Measurements from ENCODE around the gene KYNU. TPM values are rescaled to one million over a fixed set of nuclear protein-coding genes. Genes with fewer than 3 reads are reported as not detected.

The KYNU gene
- total and polyA plus RNA-seq, 2 of the 13 experiments (the other 11 are each of a cell fraction or from before 2014, with no cell fraction given): 21.9 to 68.6 TPM

DNA sequence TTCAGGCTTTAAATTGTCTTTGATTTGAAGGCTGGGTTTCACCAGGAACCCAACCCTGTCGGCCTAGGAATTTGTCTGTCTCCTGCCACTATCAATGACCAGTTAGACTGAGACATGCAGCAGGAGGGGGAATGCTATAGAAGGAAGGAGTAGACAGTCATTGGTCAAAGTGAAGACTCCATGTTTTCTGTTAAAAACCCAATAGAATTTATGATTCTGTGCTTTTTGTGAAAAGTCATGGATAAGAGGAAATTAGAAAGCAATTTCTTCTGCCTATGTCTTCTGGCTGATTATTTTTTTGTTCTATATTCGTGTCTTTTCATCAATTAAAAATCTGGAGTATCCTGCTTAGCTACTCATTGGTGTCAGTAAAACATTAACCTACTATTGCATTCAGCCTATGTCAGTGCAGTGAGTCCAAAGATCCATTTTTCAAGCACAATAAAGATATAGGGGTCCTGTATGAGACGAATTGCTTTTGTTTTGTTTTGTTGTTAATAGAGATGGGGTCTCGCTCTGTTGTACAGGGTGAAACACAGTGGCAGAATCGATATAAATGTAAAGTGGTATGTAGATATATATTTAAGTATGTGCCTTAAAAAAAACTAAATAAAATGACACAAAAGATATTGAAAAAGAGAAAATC, 7.9 kb upstream of the KYNU start (continued):
- TF ChIP-seq KDM2A (CRISPR knock-in tag; IDR thresholded peaks at IDR 0.05; ENCODE audit: borderline replicate concordance, low read depth) (no peak), ZNF747 (CRISPR knock-in tag; IDR thresholded peaks at IDR 0.05; ENCODE audit: borderline replicate concordance) (no peak), ZNF703 (CRISPR knock-in tag; IDR thresholded peaks at IDR 0.05; ENCODE audit: borderline replicate concordance) (no peak), REL (CRISPR knock-in tag; conservative IDR thresholded peaks at IDR 0.05) (no peak), SNAI1 (CRISPR knock-in tag; IDR thresholded peaks at IDR 0.05; ENCODE audit: borderline replicate concordance) (no peak), ZMYM4 (CRISPR knock-in tag; IDR thresholded peaks at IDR 0.05) (peak; percentile 45; the same call in 1 of the 2 replicates), MYNN (CRISPR knock-in tag; IDR thresholded peaks at IDR 0.05; ENCODE audit: low read depth) (no peak), GLMP (CRISPR knock-in tag; IDR thresholded peaks at IDR 0.05; ENCODE audit: borderline replicate concordance) (no peak), CBFB (CRISPR knock-in tag; IDR thresholded peaks at IDR 0.05) (no peak), ZNF552 (CRISPR knock-in tag; IDR thresholded peaks at IDR 0.05; ENCODE audit: borderline replicate concordance) (no peak)
- TF ChIP-seq, protein P1, sequence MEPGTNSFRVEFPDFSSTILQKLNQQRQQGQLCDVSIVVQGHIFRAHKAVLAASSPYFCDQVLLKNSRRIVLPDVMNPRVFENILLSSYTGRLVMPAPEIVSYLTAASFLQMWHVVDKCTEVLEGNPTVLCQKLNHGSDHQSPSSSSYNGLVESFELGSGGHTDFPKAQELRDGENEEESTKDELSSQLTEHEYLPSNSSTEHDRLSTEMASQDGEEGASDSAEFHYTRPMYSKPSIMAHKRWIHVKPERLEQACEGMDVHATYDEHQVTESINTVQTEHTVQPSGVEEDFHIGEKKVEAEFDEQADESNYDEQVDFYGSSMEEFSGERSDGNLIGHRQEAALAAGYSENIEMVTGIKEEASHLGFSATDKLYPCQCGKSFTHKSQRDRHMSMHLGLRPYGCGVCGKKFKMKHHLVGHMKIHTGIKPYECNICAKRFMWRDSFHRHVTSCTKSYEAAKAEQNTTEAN (CRISPR knock-in tag; conservative IDR thresholded peaks at IDR 0.05): no peak
- TF ChIP-seq, protein P2, sequence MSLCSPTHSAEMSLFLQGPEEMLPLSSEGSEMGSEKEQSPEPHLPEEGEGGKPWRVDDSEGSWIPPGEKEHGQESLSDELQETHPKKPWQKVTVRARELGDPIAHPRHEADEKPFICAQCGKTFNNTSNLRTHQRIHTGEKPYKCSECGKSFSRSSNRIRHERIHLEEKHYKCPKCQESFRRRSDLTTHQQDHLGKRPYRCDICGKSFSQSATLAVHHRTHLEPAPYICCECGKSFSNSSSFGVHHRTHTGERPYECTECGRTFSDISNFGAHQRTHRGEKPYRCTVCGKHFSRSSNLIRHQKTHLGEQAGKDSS (CRISPR knock-in tag; IDR thresholded peaks at IDR 0.05; ENCODE audit: borderline replicate concordance, low read depth): no peak
- TF ChIP-seq, protein P3, sequence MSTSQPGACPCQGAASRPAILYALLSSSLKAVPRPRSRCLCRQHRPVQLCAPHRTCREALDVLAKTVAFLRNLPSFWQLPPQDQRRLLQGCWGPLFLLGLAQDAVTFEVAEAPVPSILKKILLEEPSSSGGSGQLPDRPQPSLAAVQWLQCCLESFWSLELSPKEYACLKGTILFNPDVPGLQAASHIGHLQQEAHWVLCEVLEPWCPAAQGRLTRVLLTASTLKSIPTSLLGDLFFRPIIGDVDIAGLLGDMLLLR (CRISPR knock-in tag; IDR thresholded peaks at IDR 0.05): no peak
- TF ChIP-seq, protein P4, sequence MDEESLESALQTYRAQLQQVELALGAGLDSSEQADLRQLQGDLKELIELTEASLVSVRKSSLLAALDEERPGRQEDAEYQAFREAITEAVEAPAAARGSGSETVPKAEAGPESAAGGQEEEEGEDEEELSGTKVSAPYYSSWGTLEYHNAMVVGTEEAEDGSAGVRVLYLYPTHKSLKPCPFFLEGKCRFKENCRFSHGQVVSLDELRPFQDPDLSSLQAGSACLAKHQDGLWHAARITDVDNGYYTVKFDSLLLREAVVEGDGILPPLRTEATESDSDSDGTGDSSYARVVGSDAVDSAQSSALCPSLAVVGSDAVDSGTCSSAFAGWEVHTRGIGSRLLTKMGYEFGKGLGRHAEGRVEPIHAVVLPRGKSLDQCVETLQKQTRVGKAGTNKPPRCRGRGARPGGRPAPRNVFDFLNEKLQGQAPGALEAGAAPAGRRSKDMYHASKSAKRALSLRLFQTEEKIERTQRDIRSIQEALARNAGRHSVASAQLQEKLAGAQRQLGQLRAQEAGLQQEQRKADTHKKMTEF (CRISPR knock-in tag; IDR thresholded peaks at IDR 0.05): no peak
- TF ChIP-seq, protein P5, sequence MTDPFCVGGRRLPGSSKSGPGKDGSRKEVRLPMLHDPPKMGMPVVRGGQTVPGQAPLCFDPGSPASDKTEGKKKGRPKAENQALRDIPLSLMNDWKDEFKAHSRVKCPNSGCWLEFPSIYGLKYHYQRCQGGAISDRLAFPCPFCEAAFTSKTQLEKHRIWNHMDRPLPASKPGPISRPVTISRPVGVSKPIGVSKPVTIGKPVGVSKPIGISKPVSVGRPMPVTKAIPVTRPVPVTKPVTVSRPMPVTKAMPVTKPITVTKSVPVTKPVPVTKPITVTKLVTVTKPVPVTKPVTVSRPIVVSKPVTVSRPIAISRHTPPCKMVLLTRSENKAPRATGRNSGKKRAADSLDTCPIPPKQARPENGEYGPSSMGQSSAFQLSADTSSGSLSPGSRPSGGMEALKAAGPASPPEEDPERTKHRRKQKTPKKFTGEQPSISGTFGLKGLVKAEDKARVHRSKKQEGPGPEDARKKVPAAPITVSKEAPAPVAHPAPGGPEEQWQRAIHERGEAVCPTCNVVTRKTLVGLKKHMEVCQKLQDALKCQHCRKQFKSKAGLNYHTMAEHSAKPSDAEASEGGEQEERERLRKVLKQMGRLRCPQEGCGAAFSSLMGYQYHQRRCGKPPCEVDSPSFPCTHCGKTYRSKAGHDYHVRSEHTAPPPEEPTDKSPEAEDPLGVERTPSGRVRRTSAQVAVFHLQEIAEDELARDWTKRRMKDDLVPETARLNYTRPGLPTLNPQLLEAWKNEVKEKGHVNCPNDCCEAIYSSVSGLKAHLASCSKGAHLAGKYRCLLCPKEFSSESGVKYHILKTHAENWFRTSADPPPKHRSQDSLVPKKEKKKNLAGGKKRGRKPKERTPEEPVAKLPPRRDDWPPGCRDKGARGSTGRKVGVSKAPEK (CRISPR knock-in tag; IDR thresholded peaks at IDR 0.05; ENCODE audit: borderline replicate concordance): 0 out of 2 replicates have a peak, but pooled peaks have one; percentile 6

Data from HepG2 (cell line).